Activated CD8-positive, alpha-beta memory T cell treated with anti-CD3 and anti-CD28 coated beads, Interleukin-2, amount 10 ng/mL, durations not matched to agents 7 days and 5 days (primary cell): ENCODE measurements around the gene TBC1D7. TPM values are rescaled to one million over a fixed set of nuclear protein-coding genes. Genes with fewer than 3 reads are reported as not detected.

ENCODE experiments used
- ATAC-seq: fragments of 150-1000 bp; cut with Tn5 transposase; one replicate; pipeline ENCODE4 v1.10.0; 2021; ENCODE audit warnings: moderate library complexity
- CTCF ChIA-PET: fragments of 350-600 bp; sonication (Branson Sonifier 250); formaldehyde crosslinking; loops from one replicate; lab custom pipeline; 2021; ENCODE audit warnings: antibody characterized with exemption; lab: Charles Lee
- DNase-seq: peaks from one replicate; pipeline ENCODE4 v3.0.0-alpha.2; 2020
- H3K27ac Mint-ChIP-seq: one replicate; pipeline ENCODE4 v1.8.0; 2021; ENCODE audit warnings: mild to moderate bottlenecking, mixed read lengths
- H3K27me3 Mint-ChIP-seq: one replicate; pipeline ENCODE4 v1.8.0; 2021; ENCODE audit warnings: mixed read lengths
- H3K36me3 Mint-ChIP-seq: one replicate; pipeline ENCODE4 v1.8.0; 2021; ENCODE audit warnings: mild to moderate bottlenecking, mixed read lengths
- H3K4me1 Mint-ChIP-seq: one replicate; pipeline ENCODE4 v1.8.0; 2021; ENCODE audit warnings: mixed read lengths
- H3K4me3 Mint-ChIP-seq: one replicate; pipeline ENCODE4 v1.8.0; 2021; ENCODE audit warnings: mild to moderate bottlenecking, moderate library complexity, mixed read lengths
- H3K9me3 Mint-ChIP-seq: one replicate; pipeline ENCODE4 v1.8.0; 2022; ENCODE audit warnings: low read depth, mixed read lengths
- total RNA-seq, 2 experiments: library from RNA; stranded (reverse); gene quantifications; one replicate each; pipeline ENCODE4 v1.2.3, GENCODE V29; 2021

TBC1D7 gene
- total RNA-seq, 2 experiments from 2014 or later, result 25.1 to 26.0 TPM

DNA sequence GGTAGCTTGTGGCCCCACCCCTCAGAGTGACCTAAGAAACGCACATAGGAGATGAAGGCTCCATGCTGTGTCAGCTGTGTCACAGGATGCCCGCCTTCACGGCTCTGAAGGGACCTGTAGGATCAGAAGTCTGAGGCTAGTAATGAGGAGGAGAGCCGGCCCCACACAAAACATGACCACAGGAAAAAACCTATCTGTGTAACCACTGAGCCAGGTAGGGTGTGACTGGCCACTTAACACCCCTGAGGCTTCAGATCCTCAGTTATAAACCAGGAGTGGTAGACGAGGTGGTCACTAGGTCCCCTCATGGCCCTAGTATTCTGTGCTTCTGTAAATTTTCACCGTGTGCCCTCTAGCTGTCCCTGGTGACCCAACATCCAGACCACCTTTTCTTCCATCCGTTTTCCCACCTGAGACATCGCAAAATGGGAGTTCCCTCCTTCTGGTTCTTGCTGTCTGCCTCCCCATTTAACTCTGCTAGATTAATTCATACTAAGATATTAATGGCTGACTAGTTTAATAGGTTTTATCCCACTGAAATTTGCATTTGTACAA is 52.8 kb downstream of the TBC1D7 start:
- H3K4me1 Mint-ChIP-seq, result peaks cover 23% of the 10 kb centered on the region
- H3K36me3 Mint-ChIP-seq, result peaks cover 1% of the 10 kb centered on the region
- ATAC-seq (no peak), DNase-seq (no peak)
- H3K27me3 Mint-ChIP-seq, result peaks cover 6% of the 10 kb centered on the region
- no peak overlapping the region for H3K4me3 Mint-ChIP-seq
- CTCF ChIA-PET, result interaction anchor here (0.7 kb wide), 1 partner anchor 10 kb away, joined by 3 read pairs; no protein-coding TSS in a partner anchor
- H3K27ac Mint-ChIP-seq, result no peak overlapping the region
- H3K9me3 Mint-ChIP-seq, result no peaks in the 10 kb centered on the region

DNA sequence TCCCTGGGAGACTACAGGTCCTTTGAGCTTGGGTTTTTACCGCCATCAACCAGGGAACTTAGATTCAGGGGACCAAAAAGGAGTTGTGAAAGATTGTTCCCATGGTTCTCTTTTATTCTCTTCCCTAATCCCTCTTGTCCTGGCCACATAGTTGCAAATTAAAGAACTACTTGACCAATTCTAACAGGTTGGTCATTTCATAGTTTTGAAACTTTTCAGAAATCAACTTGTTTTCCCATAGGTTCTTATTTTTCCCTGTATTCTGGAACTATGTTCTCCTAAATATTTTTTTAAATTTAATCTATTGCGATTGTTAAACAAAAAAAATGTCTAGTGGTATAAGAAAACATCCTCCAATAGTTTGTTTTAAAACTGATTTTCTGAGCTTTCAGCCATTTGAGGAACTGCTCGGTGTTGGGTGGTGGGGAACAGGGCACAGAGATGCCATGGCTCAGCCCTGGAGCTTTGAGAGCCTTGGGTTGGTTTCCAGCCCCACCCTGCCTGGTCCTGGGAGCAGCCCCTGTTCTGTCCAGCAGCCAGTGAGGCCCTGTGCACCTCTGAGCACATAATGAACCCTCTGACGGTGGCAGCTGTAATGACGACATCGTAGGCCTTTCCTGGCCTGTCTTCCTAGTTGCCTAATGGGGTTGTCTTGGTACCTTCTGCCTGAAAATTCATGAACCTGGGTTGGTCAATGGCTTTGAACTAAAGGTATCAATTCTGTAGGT is 53.5 kb downstream of the TBC1D7 start:
- no peak overlapping the region for H3K27ac Mint-ChIP-seq
- ATAC-seq (no peak), DNase-seq (no peak)
- CTCF ChIA-PET, result no interaction called here
- peaks cover 6% of the 10 kb centered on the region for H3K27me3 Mint-ChIP-seq
- H3K9me3 Mint-ChIP-seq, result no peaks in the 10 kb centered on the region
- no peak overlapping the region for H3K4me3 Mint-ChIP-seq
- H3K4me1 Mint-ChIP-seq, result peaks cover 23% of the 10 kb centered on the region
- peaks cover 1% of the 10 kb centered on the region for H3K36me3 Mint-ChIP-seq

DNA sequence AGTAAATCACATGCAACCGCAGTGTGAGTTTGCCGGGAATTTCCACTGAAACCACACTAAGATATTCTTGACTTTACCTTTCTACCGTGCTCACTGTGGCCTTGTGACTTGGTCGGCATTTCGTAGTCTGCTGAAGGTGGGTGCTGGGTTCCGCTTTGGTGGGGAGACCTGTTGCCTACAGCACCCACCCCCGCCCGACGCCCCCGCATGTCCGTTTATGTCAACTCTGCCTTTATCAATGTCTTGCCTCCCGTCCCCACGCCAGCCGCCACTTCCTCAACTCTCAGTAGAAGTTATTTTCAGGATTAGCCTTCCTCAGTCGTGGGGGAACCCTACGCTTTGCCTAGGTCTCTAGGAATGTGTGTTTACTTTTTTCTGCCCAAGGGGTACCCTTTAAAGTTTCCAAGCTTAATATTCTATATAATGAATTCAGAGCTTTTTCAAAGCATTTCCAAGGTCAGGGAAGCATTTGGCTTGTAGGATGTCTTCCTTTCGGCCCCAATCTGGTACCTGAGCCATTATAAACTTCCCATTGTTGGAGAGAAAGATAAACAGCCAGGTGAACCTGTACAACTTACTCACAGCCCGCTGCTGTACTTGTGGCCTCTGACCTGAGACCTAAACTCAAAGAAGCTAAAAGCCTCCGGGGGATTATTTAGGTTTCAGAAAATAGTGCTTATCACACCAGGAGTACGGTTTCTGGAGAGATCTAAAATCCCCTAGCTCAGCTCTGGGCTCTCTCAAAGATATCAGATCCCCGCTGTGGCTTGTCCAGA is 54.2 kb downstream of the TBC1D7 start:
- peaks cover 6% of the 10 kb centered on the region for H3K27me3 Mint-ChIP-seq
- peak overlapping the region; percentile 8 for H3K4me3 Mint-ChIP-seq
- peak overlapping the region; percentile 4 for H3K27ac Mint-ChIP-seq
- DNase-seq (peak; percentile 60), ATAC-seq (peak; percentile 74)
- no peaks in the 10 kb centered on the region for H3K9me3 Mint-ChIP-seq
- peaks cover 23% of the 10 kb centered on the region for H3K4me1 Mint-ChIP-seq
- CTCF ChIA-PET, result interaction anchor here (0.5 kb wide), 1 partner anchor 1619 kb away, joined by 6 read pairs; no protein-coding TSS in a partner anchor
- H3K36me3 Mint-ChIP-seq, result peaks cover 1% of the 10 kb centered on the region

DNA sequence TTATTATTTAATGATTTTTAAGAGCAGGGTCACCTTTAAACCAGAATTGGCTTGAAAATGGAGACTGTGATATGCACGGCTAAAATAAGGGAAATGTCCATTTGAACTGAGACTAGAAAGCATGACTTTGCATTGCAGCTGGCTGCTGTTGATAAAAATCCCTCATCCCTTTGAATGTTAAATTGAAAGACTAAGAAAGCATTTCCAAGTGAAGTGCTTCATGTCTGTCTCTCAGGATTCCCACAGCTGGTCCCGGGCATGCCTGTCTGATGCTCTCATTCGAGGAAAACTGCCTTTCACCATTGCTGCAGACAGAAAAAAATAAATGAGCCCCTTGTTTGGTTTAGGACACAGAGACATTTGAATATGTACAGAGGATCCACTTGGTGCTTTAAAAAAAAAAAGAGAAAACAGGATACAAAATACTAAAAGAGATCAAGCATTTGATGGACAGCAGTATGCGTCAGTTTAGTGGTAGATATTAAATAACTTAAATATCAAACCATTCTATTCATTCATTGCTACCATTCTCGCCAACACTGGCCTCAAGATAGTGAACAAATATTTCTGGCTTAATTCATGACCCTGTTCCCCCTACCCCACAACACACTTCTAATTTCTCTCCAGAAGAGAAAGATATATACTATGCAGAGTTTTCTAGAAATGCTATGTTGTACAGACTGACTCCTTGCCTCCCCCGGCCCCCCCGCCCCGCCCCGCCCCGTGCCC is 55.0 kb downstream of the TBC1D7 start:
- Mint-ChIP-seq H3K9me3 (no peaks in the 10 kb centered on the region), H3K4me1 (peaks cover 23% of the 10 kb centered on the region), H3K36me3 (peaks cover 1% of the 10 kb centered on the region), H3K27ac (no peak overlapping the region), H3K27me3 (peaks cover 6% of the 10 kb centered on the region), H3K4me3 (no peak overlapping the region)
- no peak for DNase-seq
- CTCF ChIA-PET, result interaction anchor here (0.5 kb wide), 1 partner anchor 1618 kb away, joined by 6 read pairs; no protein-coding TSS in a partner anchor
- no peak for ATAC-seq

DNA sequence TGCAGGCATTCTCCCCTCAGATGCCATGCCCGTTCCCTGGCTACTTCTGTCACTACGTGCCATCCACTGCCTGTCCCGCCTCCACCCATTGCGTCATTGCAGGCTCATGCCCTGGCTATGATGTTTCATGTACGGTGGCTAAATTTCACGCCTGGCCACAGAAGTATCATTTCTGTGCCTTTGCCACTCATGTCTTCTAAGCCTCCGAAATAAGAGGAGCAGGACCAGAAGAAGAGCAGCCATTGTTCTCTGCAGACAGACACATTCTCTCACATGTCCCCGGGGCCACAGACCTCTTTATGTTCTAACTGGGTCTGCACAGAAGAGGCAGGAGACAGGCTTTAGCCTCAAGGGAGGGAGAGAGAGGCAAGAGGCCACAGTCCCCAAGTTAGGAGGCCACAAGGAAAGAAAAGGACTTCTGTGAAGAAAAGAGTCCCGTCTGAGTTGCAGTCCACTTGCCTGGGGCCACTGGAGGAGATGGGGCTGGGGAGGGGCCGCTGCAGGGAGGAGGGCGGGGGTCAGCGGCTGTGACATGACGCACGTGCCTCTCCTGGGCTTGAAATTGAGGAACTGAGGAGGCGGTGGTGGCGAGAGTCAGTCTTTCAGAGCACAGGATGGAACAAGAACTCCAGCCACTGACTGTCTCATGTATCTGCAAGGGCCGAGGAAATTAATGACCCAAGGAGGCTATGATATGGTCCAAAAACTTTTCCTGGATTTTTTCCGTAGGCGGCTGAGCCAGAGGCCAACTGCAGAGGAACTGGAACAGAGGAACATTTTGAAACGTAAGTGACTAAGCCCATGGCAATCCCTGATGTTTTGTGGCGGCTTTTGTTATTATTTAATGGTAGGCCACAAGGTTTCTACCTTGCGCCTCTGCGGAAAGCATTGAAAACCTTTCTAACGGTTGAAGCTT is 55.9 kb downstream of the TBC1D7 start:
- no peak overlapping the region for H3K27ac Mint-ChIP-seq
- H3K36me3 Mint-ChIP-seq, result peaks cover 1% of the 10 kb centered on the region
- no peaks in the 10 kb centered on the region for H3K9me3 Mint-ChIP-seq
- H3K4me1 Mint-ChIP-seq, result peaks cover 19% of the 10 kb centered on the region
- no peak for ATAC-seq
- no peak overlapping the region for H3K4me3 Mint-ChIP-seq
- peaks cover 6% of the 10 kb centered on the region for H3K27me3 Mint-ChIP-seq
- CTCF ChIA-PET, result no interaction called here
- DNase-seq, result no peak

DNA sequence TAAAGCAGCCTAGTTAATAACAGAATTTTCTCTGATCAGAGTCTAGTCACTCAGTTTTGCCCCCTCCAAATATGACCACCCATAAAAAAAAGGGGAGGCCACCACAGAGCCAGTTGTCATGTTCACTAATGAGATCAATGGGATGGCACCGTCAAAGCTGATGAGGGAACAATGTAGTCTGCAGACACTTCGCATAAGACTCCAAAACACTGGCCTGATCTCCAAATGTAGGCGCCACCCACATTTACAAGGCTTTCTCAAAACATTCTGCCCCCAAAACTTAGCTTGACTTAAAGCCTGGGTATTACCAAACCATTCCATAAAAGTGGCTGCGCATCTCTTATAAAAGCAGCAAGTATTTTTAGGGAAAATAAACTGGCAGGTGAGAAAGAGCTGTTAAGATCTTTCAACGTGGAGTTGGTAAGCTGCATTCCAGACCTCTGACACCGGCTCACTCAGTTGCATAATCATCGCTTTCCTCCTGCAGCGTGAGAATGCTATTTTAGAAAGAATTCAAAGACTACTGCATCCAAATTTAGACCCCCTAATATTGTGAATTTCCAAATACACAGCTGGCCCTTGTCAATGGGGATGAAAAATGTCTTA is 59.3 kb downstream of the TBC1D7 start:
- Mint-ChIP-seq H3K4me3 (no peak overlapping the region), H3K9me3 (no peaks in the 10 kb centered on the region), H3K36me3 (peaks cover 3% of the 10 kb centered on the region), H3K27ac (no peak overlapping the region), H3K27me3 (peaks cover 6% of the 10 kb centered on the region), H3K4me1 (peaks cover 19% of the 10 kb centered on the region)
- DNase-seq, result no peak
- no peak for ATAC-seq
- CTCF ChIA-PET, result no interaction called here

DNA sequence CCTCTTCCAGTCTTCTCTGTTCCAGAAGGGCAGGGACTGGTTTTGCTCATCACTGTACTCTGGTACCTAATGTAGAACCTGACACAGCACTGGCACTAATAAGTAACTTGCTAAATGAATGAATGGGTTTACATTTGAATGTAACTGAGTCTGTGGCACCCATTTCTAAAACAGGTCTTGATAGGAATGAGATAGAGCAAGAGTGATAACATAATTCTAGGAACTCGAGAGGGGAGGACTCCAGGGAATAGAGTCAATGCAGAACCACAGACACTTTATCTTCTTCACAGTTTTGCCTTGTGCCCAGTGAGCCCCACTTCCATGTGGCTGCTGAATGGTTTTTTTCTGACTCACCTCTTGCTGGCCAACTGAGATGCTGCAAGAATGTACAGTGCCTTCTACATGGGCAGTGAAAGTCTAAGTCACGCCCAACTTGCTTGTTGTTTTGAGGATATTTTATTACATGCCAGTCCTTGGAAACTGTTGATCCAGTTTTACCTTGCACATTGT is 61.1 kb downstream of the TBC1D7 start:
- H3K36me3 Mint-ChIP-seq, result peaks cover 2% of the 10 kb centered on the region
- no peak overlapping the region for H3K27ac Mint-ChIP-seq
- ATAC-seq, result no peak
- CTCF ChIA-PET, result no interaction called here
- peaks cover 2% of the 10 kb centered on the region for H3K27me3 Mint-ChIP-seq
- H3K4me1 Mint-ChIP-seq, result peaks cover 10% of the 10 kb centered on the region
- H3K4me3 Mint-ChIP-seq, result no peak overlapping the region
- no peak for DNase-seq
- no peaks in the 10 kb centered on the region for H3K9me3 Mint-ChIP-seq

DNA sequence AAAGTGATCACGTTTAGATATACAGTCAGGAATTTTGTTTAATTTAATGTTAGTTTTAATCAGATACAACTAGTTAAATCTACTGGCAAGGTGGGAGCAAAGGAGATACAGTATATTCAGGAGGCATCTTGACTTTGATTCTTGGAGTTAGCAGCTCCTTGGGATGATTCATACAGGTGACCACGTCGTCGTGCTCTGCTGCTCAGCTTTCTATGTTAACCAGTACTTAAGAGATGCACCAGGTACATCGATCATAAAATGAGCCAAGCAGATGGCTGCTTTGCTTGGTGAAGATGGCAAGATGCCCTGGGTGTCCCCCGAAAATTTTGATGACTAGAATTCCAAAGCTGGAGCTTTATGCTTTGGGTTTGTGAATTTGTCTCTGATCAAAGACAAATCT is 64.7 kb downstream of the TBC1D7 start:
- Mint-ChIP-seq H3K27me3 (no peaks in the 10 kb centered on the region), H3K4me1 (peaks cover 13% of the 10 kb centered on the region), H3K36me3 (peaks cover 2% of the 10 kb centered on the region), H3K9me3 (no peaks in the 10 kb centered on the region), H3K27ac (no peak overlapping the region), H3K4me3 (no peak overlapping the region)
- ATAC-seq (no peak), DNase-seq (no peak)
- CTCF ChIA-PET, result no interaction called here

DNA sequence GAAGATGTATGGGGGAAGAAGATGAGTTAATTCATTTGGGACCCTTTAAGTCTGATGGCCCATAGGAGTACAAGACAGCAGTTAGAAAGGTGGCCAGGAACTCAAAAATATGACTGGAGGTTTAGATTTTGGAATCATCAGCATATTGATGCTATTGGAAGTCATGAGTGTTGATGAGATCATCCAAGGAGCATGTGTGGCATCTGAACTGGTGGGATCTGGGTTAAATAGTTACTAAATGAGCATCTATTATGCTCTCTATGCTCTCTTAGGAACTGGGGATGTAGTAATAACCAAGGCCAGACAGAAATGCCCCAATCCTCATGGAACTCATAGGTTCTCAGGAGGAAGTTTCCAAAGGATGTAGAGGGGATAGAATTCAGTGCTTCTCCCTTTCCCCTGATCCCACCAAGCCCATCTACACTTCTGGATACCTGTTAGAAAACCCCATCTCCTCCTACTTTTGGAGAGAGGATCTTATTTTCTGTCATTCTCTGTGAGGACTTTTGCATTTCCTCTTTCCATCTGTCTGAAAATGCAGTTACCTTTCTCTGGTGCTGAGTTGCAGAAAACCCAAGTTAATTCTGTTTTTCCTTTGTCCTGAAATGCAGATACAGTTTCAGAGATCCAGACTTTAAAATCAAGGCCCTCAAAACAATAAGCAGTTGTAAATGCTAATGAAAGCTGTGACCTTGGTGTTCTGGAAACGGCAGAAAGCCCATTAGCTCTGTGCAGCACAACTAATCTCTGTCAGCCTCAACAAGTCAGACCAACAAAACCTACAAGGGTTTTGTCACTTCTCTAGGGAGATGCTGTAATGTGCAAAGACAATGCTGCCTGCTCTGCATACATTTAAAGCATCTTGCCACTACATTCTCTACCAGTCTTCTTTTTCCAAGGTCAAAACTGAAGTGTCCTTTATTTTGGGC is 65.8 kb downstream of the TBC1D7 start:
- Mint-ChIP-seq H3K27ac (no peak overlapping the region), H3K36me3 (peaks cover 2% of the 10 kb centered on the region), H3K4me1 (peaks cover 13% of the 10 kb centered on the region), H3K9me3 (no peaks in the 10 kb centered on the region), H3K4me3 (no peak overlapping the region), H3K27me3 (no peaks in the 10 kb centered on the region)
- CTCF ChIA-PET, result no interaction called here
- DNase-seq, result no peak
- no peak for ATAC-seq

DNA sequence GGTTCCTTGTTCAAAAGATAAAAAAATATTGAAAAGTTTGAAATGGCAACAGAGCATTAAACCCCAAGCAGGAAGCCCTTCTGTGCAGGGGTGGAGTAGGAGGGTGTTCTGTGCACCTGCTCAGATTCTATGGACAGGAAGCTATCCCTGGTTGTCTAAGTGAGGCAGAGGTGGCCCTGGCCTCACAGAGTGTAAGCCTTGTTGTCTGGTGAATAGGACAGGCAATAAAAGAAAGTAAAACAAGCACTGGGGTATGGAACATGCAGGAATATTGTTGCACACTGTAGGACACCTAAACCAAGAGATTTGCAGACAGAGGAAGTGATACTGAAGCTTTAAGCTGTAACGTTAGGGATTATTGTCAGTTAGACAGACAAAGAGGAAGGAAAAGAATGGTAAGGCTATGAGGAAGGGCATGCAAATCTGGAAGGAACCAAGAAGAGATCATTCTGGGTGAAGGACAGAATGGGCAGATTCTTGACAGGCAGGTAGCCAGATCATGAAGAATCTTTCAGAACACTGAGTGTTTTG is 66.8 kb downstream of the TBC1D7 start:
- H3K27ac Mint-ChIP-seq, result no peak overlapping the region
- no peak overlapping the region for H3K4me3 Mint-ChIP-seq
- peaks cover 3% of the 10 kb centered on the region for H3K4me1 Mint-ChIP-seq
- H3K36me3 Mint-ChIP-seq, result peaks cover 2% of the 10 kb centered on the region
- H3K9me3 Mint-ChIP-seq, result peaks cover 3% of the 10 kb centered on the region
- DNase-seq (no peak), ATAC-seq (no peak)
- H3K27me3 Mint-ChIP-seq, result no peaks in the 10 kb centered on the region
- CTCF ChIA-PET, result no interaction called here

DNA sequence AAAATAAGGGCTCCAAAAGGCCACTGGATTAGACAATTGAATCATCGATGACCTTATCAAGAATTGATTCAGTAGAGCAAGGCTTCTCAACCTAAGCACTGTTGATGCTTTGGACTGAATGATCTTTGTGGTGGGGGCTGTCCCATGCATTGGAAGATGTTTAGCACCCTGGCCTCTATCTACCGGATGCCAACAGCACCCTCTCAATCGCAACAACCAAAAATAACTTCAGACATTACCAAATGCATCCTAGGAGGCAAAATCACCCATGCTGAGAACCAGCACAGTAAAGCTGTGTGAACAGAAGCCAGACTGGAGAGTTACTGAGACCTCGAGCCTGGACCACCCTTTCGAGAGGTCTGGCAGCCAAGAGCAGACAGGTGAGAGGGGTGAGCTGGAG is 67.5 kb downstream of the TBC1D7 start:
- Mint-ChIP-seq H3K27ac (no peak overlapping the region), H3K4me1 (peaks cover 3% of the 10 kb centered on the region), H3K9me3 (peaks cover 3% of the 10 kb centered on the region), H3K4me3 (no peak overlapping the region), H3K27me3 (no peaks in the 10 kb centered on the region), H3K36me3 (peaks cover 2% of the 10 kb centered on the region)
- DNase-seq (no peak), ATAC-seq (no peak)
- CTCF ChIA-PET, result no interaction called here
